Lower lobe of right lung (tissue), 2 donors: ENCODE measurements around the gene SLC9A1. TPM values are rescaled to one million over a fixed set of nuclear protein-coding genes. Genes with fewer than 3 reads are reported as not detected.
A peak's percentile ranks its signal among the peaks of the same experiment; 100 is the strongest.

ENCODE experiments used
- ATAC-seq, 2 donors: fragments of 200-7000 bp; cut with Tn5 transposase; one replicate each; pipeline ENCODE4 v1.9.1; 2020 to 2022; ENCODE audit warnings: mild to moderate bottlenecking in 2 of 2, moderate library complexity in 2 of 2
- DNase-seq: peaks from one replicate; pipeline ENCODE4 v3.0.0-alpha.2; 2020
- H3K27ac ChIP-seq: fragments of 200-600 bp; one replicate; pipeline ENCODE4 v1.8.0; 2022
- H3K27me3 ChIP-seq: fragments of 200-600 bp; one replicate; pipeline ENCODE4 v1.8.0; 2022; ENCODE audit warnings: low read depth
- H3K36me3 ChIP-seq: fragments of 200-600 bp; one replicate; pipeline ENCODE4 v1.8.0; 2022; ENCODE audit warnings: mild to moderate bottlenecking
- H3K4me1 ChIP-seq: fragments of 200-600 bp; one replicate; pipeline ENCODE4 v1.8.0; 2022
- H3K4me3 ChIP-seq: fragments of 200-600 bp; one replicate; pipeline ENCODE4 v1.8.0; 2022; ENCODE audit warnings: mild to moderate bottlenecking
- H3K9me3 ChIP-seq: fragments of 200-600 bp; one replicate; pipeline ENCODE4 v1.8.0; 2022
- CTCF ChIP-seq: fragments of 200-600 bp; IDR thresholded peaks from one replicate; pipeline ENCODE4 v1.8.0; 2022; ENCODE audit warnings: antibody characterized with exemption, mild to moderate bottlenecking
- intact Hi-C: fragments of 100-400 bp; cut with DNase I; formaldehyde crosslinking; loops from one replicate; pipeline ENCODE4 v1.11.0; 2022
- total RNA-seq: library from RNA; stranded (reverse); fragmentation: NEBNext Ultra II Directional; extraction: Animal tissue kit (Norgen Biotek cat#: 25700); gene quantifications from one replicate; pipeline ENCODE4 v1.2.1, GENCODE V29; 2021
- donor health status: DM: no; HTN: yes; CAD: no; lungs with severe emphysema.

The SLC9A1 gene
- total RNA-seq, 1 donor from 2014 or later: 57.7 TPM

GRCh38 chr1:27150641-27151040 is 4.3 kb downstream of the SLC9A1 start:
- no peak for TF ChIP-seq CTCF
- Histone ChIP-seq H3K4me1 (peaks cover 80% of the 10 kb centered on the region), H3K4me3 (no peak overlapping the region), H3K9me3 (no peaks in the 10 kb centered on the region), H3K27me3 (no peaks in the 10 kb centered on the region), H3K27ac (no peak overlapping the region), H3K36me3 (peaks cover 6% of the 10 kb centered on the region)
- DNase-seq (no peak), ATAC-seq (no peak)
- intact Hi-C loops: no loop called here

DNA sequence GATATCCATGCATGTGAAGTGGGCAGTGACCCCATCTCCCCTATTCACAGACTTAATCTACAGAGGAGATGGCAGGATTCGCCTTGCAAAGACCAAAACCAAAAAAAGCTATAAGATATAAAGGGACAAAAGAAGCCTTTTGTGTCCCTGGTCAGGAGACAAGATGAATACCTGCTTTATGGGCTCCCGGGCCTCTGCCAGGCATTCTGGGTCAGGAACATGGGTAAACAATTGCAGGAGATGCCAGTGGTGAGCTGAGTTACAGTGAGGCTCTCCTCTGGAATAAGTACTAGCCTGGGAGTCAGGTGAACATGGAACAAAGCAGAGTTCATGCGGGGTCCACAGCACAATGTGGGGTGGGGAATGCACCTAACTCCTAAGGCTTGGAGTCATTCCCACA is 4.7 kb downstream of the SLC9A1 start:
- H3K4me1 ChIP-seq: peaks cover 80% of the 10 kb centered on the region
- H3K27me3 ChIP-seq: no peaks in the 10 kb centered on the region
- DNase-seq (no peak), ATAC-seq (no peak)
- H3K9me3 ChIP-seq: no peaks in the 10 kb centered on the region
- intact Hi-C loops: no loop called here
- H3K4me3 ChIP-seq: no peak overlapping the region
- peaks cover 6% of the 10 kb centered on the region for H3K36me3 ChIP-seq
- TF ChIP-seq CTCF: no peak
- no peak overlapping the region for H3K27ac ChIP-seq

DNA sequence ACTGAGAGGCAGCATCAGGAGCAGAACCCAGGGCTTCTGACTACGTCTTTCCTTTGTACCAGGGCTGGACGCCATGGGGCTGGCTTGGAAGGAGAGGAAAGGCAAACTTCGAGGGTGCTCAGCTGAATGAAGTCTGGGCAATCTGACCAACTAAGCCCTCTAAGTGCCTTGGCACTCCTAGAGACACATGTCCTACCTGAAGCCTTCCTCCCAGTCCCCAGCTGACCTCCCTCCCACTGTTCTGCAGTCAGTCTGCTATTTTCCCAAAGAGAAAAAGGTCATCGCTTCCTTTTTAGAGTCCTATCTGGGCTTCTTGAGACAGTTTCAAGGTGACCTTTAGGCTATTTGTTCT is 5.2 kb downstream of the SLC9A1 start:
- ATAC-seq: peak; percentile 25 to 29

DNA sequence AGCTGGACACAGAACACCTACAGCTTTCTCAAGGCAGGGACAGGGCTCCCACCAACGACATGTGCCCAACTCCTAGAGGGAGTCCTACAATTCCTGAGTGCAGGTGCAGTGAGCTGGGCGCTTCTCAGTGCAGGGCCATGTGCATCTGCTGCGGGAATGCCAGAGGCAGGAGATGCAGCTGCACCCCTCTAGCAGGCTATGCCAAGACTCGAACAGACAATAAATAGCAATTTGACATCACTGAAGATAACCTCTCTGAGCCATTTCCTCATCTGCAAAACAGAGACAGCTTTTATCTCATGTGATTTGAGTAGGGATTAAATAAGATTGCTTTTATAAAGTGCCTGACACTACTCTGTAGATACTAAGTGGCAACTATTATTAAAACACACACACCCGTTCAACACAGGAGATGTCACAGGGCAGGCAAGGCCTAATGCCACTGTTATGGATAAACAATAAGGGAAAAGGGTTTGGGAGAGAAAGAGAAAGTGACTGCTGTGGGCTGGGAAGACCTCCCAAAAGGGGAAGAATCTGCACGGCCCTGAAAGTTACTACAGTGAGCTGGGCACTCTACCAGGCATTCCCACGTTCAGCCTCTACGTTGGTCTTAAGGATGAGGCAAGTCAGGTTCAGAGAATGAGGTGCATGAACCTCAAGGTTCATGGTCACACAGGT is 5.7 kb downstream of the SLC9A1 start:
- DNase-seq: no peak
- H3K27me3 ChIP-seq: no peaks in the 10 kb centered on the region
- H3K4me3 ChIP-seq: no peak overlapping the region
- H3K4me1 ChIP-seq: peaks cover 82% of the 10 kb centered on the region
- peaks cover 6% of the 10 kb centered on the region for H3K36me3 ChIP-seq
- no peak for ATAC-seq
- intact Hi-C loops: no loop called here
- TF ChIP-seq CTCF: no peak
- no peaks in the 10 kb centered on the region for H3K9me3 ChIP-seq
- H3K27ac ChIP-seq: no peak overlapping the region

More for the DNA sequence above, 5.2 kb downstream of the SLC9A1 start:
- Histone ChIP-seq H3K4me1 (peaks cover 80% of the 10 kb centered on the region), H3K27ac (no peak overlapping the region), H3K4me3 (no peak overlapping the region), H3K27me3 (no peaks in the 10 kb centered on the region), H3K36me3 (peaks cover 6% of the 10 kb centered on the region), H3K9me3 (no peaks in the 10 kb centered on the region)
- intact Hi-C loops: no loop called here
- no peak for DNase-seq
- no peak for TF ChIP-seq CTCF

DNA sequence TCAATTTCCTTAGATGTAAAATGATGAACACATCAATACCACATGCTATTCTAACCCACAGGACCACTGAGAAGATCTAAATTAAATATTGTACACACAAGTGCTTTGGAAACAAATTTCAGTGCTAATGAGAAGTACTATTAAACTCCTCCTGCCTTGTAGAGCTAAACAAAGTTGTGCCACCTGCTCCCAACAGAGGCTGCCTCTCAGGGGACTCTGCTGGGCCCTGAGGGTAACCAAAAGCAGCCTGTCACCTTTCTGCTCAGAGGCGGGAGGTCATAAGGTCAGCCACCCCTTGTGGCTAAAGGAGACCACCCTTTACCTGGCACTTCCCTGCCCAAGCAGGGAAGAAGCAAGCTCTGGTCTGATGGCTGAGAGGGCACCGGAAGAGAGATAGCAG is 6.3 kb downstream of the SLC9A1 start:
- TF ChIP-seq CTCF: no peak
- Histone ChIP-seq H3K36me3 (peaks cover 6% of the 10 kb centered on the region), H3K27me3 (no peaks in the 10 kb centered on the region), H3K4me3 (no peak overlapping the region), H3K27ac (no peak overlapping the region), H3K9me3 (no peaks in the 10 kb centered on the region), H3K4me1 (peaks cover 82% of the 10 kb centered on the region)
- intact Hi-C loops: no loop called here
- DNase-seq (no peak), ATAC-seq (no peak)
